ENCODE measurements around the gene TEAD1. TPM values are rescaled to one million over a fixed set of nuclear protein-coding genes. Genes with fewer than 3 reads are reported as not detected.

TEAD1 gene
- total and polyA plus RNA-seq, 7 experiments from 2014 or later, result 0.02 to 0.22 (median 0.07) TPM; not detected in 4

DNA sequence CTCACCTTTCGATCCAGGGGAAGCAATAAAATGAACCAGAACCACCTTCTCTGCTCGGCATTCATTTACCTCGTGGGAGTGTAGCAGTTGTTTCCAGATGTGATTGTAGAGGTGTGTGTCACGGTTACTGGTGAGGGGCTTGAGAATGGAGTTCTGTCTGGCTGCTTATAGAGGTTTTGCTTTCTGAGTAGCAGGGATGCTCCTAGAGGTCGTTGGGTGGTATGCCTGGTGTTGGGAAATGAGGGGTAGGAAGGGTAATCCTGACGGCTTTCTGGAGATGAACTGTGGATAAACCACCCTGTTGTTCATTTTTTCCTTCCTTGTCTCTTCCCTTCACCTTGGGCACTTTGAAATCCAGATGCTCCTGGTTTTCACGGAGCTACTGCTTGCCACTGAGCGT, 8.1 kb downstream of the TEAD1 start:
- no peak overlapping the region for H3K4me3 Mint-ChIP-seq
- ATAC-seq (no peak), DNase-seq (no peak)
- Histone ChIP-seq H3K27ac (ENCODE audit: low read depth, low read length) (no peak overlapping the region), H3K27me3 (ENCODE audit: control insufficient read depth in 2 of 2, insufficient read depth in 2 of 2, low read length in 2 of 2) (peaks cover 3 to 7% of the 10 kb centered on the region in 2 donors), H3K4me1 (ENCODE audit: control insufficient read depth in 2 of 2, insufficient read depth in 2 of 2, low read length in 2 of 2) (peaks cover 0 to 4% of the 10 kb centered on the region in 2 donors), H3K36me3 (ENCODE audit: control insufficient read depth in 2 of 3, insufficient read depth in 3 of 3, low read length in 3 of 3) (no peaks in the 10 kb centered on the region), H3K4me3 (ENCODE audit: low read length) (no peak overlapping the region), H3K9me3 (ENCODE audit: control insufficient read depth in 2 of 3, low read length in 3 of 3) (no peaks in the 10 kb centered on the region)
- peaks cover 78 to 95% (median 89%) of the 10 kb centered on the region in 5 donors for H3K27me3 Mint-ChIP-seq
- ChIA-PET CTCF (no interaction called here), POLR2A (no interaction called here)
- H3K9me3 Mint-ChIP-seq, result peaks cover 0 to 13% (median 1%) of the 10 kb centered on the region in 11 donors
- peaks cover 0 to 10% (median 10%) of the 10 kb centered on the region in 7 donors for H3K4me1 Mint-ChIP-seq
- H3K27ac Mint-ChIP-seq, result no peak overlapping the region
- H3K36me3 Mint-ChIP-seq, result peaks cover 0 to 7% (median 0%) of the 10 kb centered on the region in 5 donors
- intact Hi-C loops (cut with micrococcal nuclease), result no loop called here

- H3K36me3 ChIP-seq (ENCODE audit: control insufficient read depth in 2 of 3, insufficient read depth in 3 of 3, low read length in 3 of 3), result no peaks in the 10 kb centered on the region
- no peak overlapping the region for H3K4me3 Mint-ChIP-seq
- peaks cover 72 to 95% (median 87%) of the 10 kb centered on the region in 5 donors for H3K27me3 Mint-ChIP-seq
- POLR2A ChIA-PET, result no interaction called here
- peaks cover 0 to 10% (median 10%) of the 10 kb centered on the region in 7 donors for H3K4me1 Mint-ChIP-seq
- H3K27ac ChIP-seq (ENCODE audit: low read depth, low read length), result no peak overlapping the region
- H3K36me3 Mint-ChIP-seq, result peaks cover 0 to 7% (median 0%) of the 10 kb centered on the region in 5 donors
- H3K9me3 ChIP-seq (ENCODE audit: control insufficient read depth in 2 of 3, low read length in 3 of 3), result no peaks in the 10 kb centered on the region
- CTCF ChIA-PET, result no interaction called here
- H3K4me3 ChIP-seq (ENCODE audit: low read length), result no peak overlapping the region
- no peak overlapping the region for H3K27ac Mint-ChIP-seq
- peaks cover 0 to 10% (median 1%) of the 10 kb centered on the region in 11 donors for H3K9me3 Mint-ChIP-seq
- peaks cover 0 to 4% of the 10 kb centered on the region in 2 donors for H3K4me1 ChIP-seq (ENCODE audit: control insufficient read depth in 2 of 2, insufficient read depth in 2 of 2, low read length in 2 of 2)
- intact Hi-C loops (cut with micrococcal nuclease), result no loop called here
- no peak for ATAC-seq
- no peak for DNase-seq
- H3K27me3 ChIP-seq (ENCODE audit: control insufficient read depth in 2 of 2, insufficient read depth in 2 of 2, low read length in 2 of 2), result peaks cover 3 to 5% of the 10 kb centered on the region in 2 donors
These were observed 8.7 kb downstream of the TEAD1 start for GRCh38 chr11:12682737-12683500.

GRCh38 chr11:12683874-12684273, 9.7 kb downstream of the TEAD1 start:
- H3K4me1 Mint-ChIP-seq, result peaks cover 0 to 10% (median 10%) of the 10 kb centered on the region in 7 donors
- intact Hi-C loops (cut with micrococcal nuclease), result no loop called here
- H3K27ac ChIP-seq (ENCODE audit: low read depth, low read length), result no peak overlapping the region
- H3K4me3 ChIP-seq (ENCODE audit: low read length), result no peak overlapping the region
- H3K4me3 Mint-ChIP-seq, result no peak overlapping the region
- H3K27me3 ChIP-seq (ENCODE audit: control insufficient read depth in 2 of 2, insufficient read depth in 2 of 2, low read length in 2 of 2), result peaks cover 3% of the 10 kb centered on the region in 2 donors
- POLR2A ChIA-PET, result no interaction called here
- ATAC-seq (no peak), DNase-seq (no peak)
- CTCF ChIA-PET, result no interaction called here
- H3K27ac Mint-ChIP-seq, result no peak overlapping the region
- H3K9me3 Mint-ChIP-seq, result peaks cover 0 to 7% (median 1%) of the 10 kb centered on the region in 11 donors
- H3K27me3 Mint-ChIP-seq, result peaks cover 72 to 95% (median 87%) of the 10 kb centered on the region in 5 donors
- no peaks in the 10 kb centered on the region for H3K36me3 ChIP-seq (ENCODE audit: control insufficient read depth in 2 of 3, insufficient read depth in 3 of 3, low read length in 3 of 3)
- H3K9me3 ChIP-seq (ENCODE audit: control insufficient read depth in 2 of 3, low read length in 3 of 3), result no peaks in the 10 kb centered on the region
- peaks cover 0 to 8% (median 0%) of the 10 kb centered on the region in 5 donors for H3K36me3 Mint-ChIP-seq
- H3K4me1 ChIP-seq (ENCODE audit: control insufficient read depth in 2 of 2, insufficient read depth in 2 of 2, low read length in 2 of 2), result peaks cover 0 to 4% of the 10 kb centered on the region in 2 donors

DNA sequence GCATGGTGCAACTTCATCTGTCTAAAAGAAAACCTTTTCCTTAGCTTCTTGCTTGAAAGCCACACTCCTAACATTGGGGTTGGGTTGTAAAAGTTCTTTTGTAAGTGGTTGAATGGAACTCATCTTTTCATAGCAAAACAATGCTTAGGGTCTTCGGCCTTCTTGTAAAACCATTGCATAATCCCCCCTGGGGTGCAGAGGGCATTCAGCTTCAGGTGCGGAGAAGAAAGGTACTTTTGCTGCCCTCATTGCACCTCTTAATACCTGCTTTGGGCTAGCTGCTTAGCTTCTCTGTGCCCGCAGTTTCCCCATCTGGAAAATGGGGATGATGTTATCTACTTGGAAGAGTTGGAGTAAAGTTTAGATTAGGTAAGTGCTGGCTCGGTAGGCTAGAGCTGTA, 10.1 kb downstream of the TEAD1 start:
- intact Hi-C loops (cut with micrococcal nuclease), result no loop called here
- no peak overlapping the region for H3K4me3 Mint-ChIP-seq
- H3K4me3 ChIP-seq (ENCODE audit: low read length), result no peak overlapping the region
- POLR2A ChIA-PET, result no interaction called here
- DNase-seq, result no peak
- H3K27ac Mint-ChIP-seq, result no peak overlapping the region
- H3K9me3 ChIP-seq (ENCODE audit: control insufficient read depth in 2 of 3, low read length in 3 of 3), result no peaks in the 10 kb centered on the region
- no peak overlapping the region for H3K27ac ChIP-seq (ENCODE audit: low read depth, low read length)
- H3K4me1 Mint-ChIP-seq, result peaks cover 0 to 10% (median 10%) of the 10 kb centered on the region in 7 donors
- H3K4me1 ChIP-seq (ENCODE audit: control insufficient read depth in 2 of 2, insufficient read depth in 2 of 2, low read length in 2 of 2), result peaks cover 0 to 4% of the 10 kb centered on the region in 2 donors
- H3K27me3 ChIP-seq (ENCODE audit: control insufficient read depth in 2 of 2, insufficient read depth in 2 of 2, low read length in 2 of 2), result peaks cover 3% of the 10 kb centered on the region in 2 donors
- H3K36me3 Mint-ChIP-seq, result peaks cover 0 to 12% (median 0%) of the 10 kb centered on the region in 5 donors
- no peaks in the 10 kb centered on the region for H3K36me3 ChIP-seq (ENCODE audit: control insufficient read depth in 2 of 3, insufficient read depth in 3 of 3, low read length in 3 of 3)
- ATAC-seq, result no peak
- peaks cover 72 to 95% (median 87%) of the 10 kb centered on the region in 5 donors for H3K27me3 Mint-ChIP-seq
- CTCF ChIA-PET, result no interaction called here
- H3K9me3 Mint-ChIP-seq, result peaks cover 0 to 7% (median 0%) of the 10 kb centered on the region in 11 donors

GRCh38 chr11:12684816-12685215, 10.6 kb downstream of the TEAD1 start:
- no peak for ATAC-seq
- ChIA-PET POLR2A (no interaction called here), CTCF (no interaction called here)
- H3K36me3 ChIP-seq (ENCODE audit: control insufficient read depth in 2 of 3, insufficient read depth in 3 of 3, low read length in 3 of 3), result no peaks in the 10 kb centered on the region
- H3K27me3 Mint-ChIP-seq, result peaks cover 71 to 93% (median 85%) of the 10 kb centered on the region in 5 donors
- H3K4me1 Mint-ChIP-seq, result peaks cover 0 to 10% (median 10%) of the 10 kb centered on the region in 7 donors
- no peak overlapping the region for H3K27ac Mint-ChIP-seq
- H3K36me3 Mint-ChIP-seq, result peaks cover 0 to 12% (median 0%) of the 10 kb centered on the region in 5 donors
- H3K4me3 Mint-ChIP-seq, result no peak overlapping the region
- no peak for DNase-seq
- H3K4me1 ChIP-seq (ENCODE audit: control insufficient read depth in 2 of 2, insufficient read depth in 2 of 2, low read length in 2 of 2), result peaks cover 0 to 4% of the 10 kb centered on the region in 2 donors
- H3K9me3 ChIP-seq (ENCODE audit: control insufficient read depth in 2 of 3, low read length in 3 of 3), result no peaks in the 10 kb centered on the region
- peaks cover 3% of the 10 kb centered on the region in 2 donors for H3K27me3 ChIP-seq (ENCODE audit: control insufficient read depth in 2 of 2, insufficient read depth in 2 of 2, low read length in 2 of 2)
- intact Hi-C loops (cut with micrococcal nuclease), result no loop called here
- H3K9me3 Mint-ChIP-seq, result peaks cover 0 to 7% (median 0%) of the 10 kb centered on the region in 11 donors
- H3K27ac ChIP-seq (ENCODE audit: low read depth, low read length), result no peak overlapping the region
- H3K4me3 ChIP-seq (ENCODE audit: low read length), result no peak overlapping the region

- no peak overlapping the region for H3K27ac ChIP-seq (ENCODE audit: low read depth, low read length)
- H3K4me3 Mint-ChIP-seq, result no peak overlapping the region
These were observed 11.0 kb downstream of the TEAD1 start for GRCh38 chr11:12685229-12685628.

More at GRCh38 chr11:12685229-12685628, 11.0 kb downstream of the TEAD1 start:
- Histone ChIP-seq H3K9me3 (ENCODE audit: control insufficient read depth in 2 of 3, low read length in 3 of 3) (no peaks in the 10 kb centered on the region), H3K27me3 (ENCODE audit: control insufficient read depth in 2 of 2, insufficient read depth in 2 of 2, low read length in 2 of 2) (peaks cover 0 to 3% of the 10 kb centered on the region in 2 donors), H3K4me3 (ENCODE audit: low read length) (no peak overlapping the region), H3K4me1 (ENCODE audit: control insufficient read depth in 2 of 2, insufficient read depth in 2 of 2, low read length in 2 of 2) (peaks cover 0 to 4% of the 10 kb centered on the region in 2 donors), H3K36me3 (ENCODE audit: control insufficient read depth in 2 of 3, insufficient read depth in 3 of 3, low read length in 3 of 3) (no peaks in the 10 kb centered on the region)
- POLR2A ChIA-PET, result no interaction called here
- no peak for ATAC-seq
- Mint-ChIP-seq H3K9me3 (peaks cover 0 to 7% (median 0%) of the 10 kb centered on the region in 11 donors), H3K27me3 (peaks cover 71 to 91% (median 84%) of the 10 kb centered on the region in 5 donors), H3K27ac (no peak overlapping the region), H3K36me3 (peaks cover 0 to 12% (median 0%) of the 10 kb centered on the region in 5 donors), H3K4me1 (peaks cover 0 to 8% (median 8%) of the 10 kb centered on the region in 7 donors)
- intact Hi-C loops (cut with micrococcal nuclease), result no loop called here
- DNase-seq, result no peak
- CTCF ChIA-PET, result no interaction called here

All from naive thymus-derived CD4-positive, alpha-beta T cell (primary cell).